HL-60/S4 (cell line): ENCODE results near the gene KRTAP13-3.

Experiments used
- in situ Hi-C: fragments of 300-500 bp; cut with MboI; formaldehyde crosslinking; loops from 2 replicates; pipeline ENCODE4 v1.14.3; 2022; ENCODE audit warnings: low sequenced_read_pairs

The KRTAP13-3 gene

GRCh38 chr21:30425826-30426225, at the start of gene KRTAP13-3:
TSS of gene KRTAP13-3 (minus strand) at chr21:30425926. CDS start at chr21:30425912, 14 bp downstream.
- in situ Hi-C loops: no loop called here

GRCh38 chr21:30468900-30469714, 43.4 kb upstream of the KRTAP13-3 start:
- in situ Hi-C loops: no loop called here

- in situ Hi-C loops: no loop called here
Measured at GRCh38 chr21:30463713-30464112, 38.0 kb upstream of the KRTAP13-3 start.

- in situ Hi-C loops: no loop called here
Measured at GRCh38 chr21:30448514-30448913, 22.8 kb upstream of the KRTAP13-3 start.

- in situ Hi-C loops: no loop called here
Measured at GRCh38 chr21:30447056-30447455, 21.3 kb upstream of the KRTAP13-3 start.

- in situ Hi-C loops: no loop called here
Measured at GRCh38 chr21:30444204-30444603, 18.5 kb upstream of the KRTAP13-3 start.

GRCh38 chr21:30443226-30443625, 17.5 kb upstream of the KRTAP13-3 start:
- in situ Hi-C loops: no loop called here

GRCh38 chr21:30439975-30440374, 14.2 kb upstream of the KRTAP13-3 start, which contains the start of gene KRTAP15-1:
TSS of gene KRTAP15-1 (plus strand) at chr21:30440275. CDS start at chr21:30440328, 53 bp downstream.
- in situ Hi-C loops: no loop called here

- in situ Hi-C loops: no loop called here
Measured at GRCh38 chr21:30437010-30437565, 11.4 kb upstream of the KRTAP13-3 start.

- in situ Hi-C loops: no loop called here
Measured at GRCh38 chr21:30434033-30434631, 8.4 kb upstream of the KRTAP13-3 start.

- in situ Hi-C loops: no loop called here
Measured at GRCh38 chr21:30430170-30430655, 4.5 kb upstream of the KRTAP13-3 start, which contains the start of gene KRTAP13-4. TSS of gene KRTAP13-4 (plus strand) at chr21:30430220. CDS start at chr21:30430276, 56 bp downstream.

GRCh38 chr21:30426731-30427130, 1.0 kb upstream of the KRTAP13-3 start:
- in situ Hi-C loops: no loop called here

- in situ Hi-C loops: no loop called here
Measured at GRCh38 chr21:30415993-30416392, 9.7 kb downstream of the KRTAP13-3 start.

GRCh38 chr21:30408782-30409494, 16.8 kb downstream of the KRTAP13-3 start:
- in situ Hi-C loops: no loop called here

- in situ Hi-C loops: no loop called here
Measured at GRCh38 chr21:30395731-30396130, 30.0 kb downstream of the KRTAP13-3 start, which contains the start of gene KRTAP13-1. TSS of gene KRTAP13-1 (plus strand) at chr21:30396031. CDS start at chr21:30396087, 56 bp downstream.

GRCh38 chr21:30391492-30392025, 34.2 kb downstream of the KRTAP13-3 start:
- in situ Hi-C loops: no loop called here

- in situ Hi-C loops: no loop called here
Measured at GRCh38 chr21:30382201-30382600, 43.5 kb downstream of the KRTAP13-3 start.
